ENCODE measurements around the gene TMEM132D.

The TMEM132D gene

DNA sequence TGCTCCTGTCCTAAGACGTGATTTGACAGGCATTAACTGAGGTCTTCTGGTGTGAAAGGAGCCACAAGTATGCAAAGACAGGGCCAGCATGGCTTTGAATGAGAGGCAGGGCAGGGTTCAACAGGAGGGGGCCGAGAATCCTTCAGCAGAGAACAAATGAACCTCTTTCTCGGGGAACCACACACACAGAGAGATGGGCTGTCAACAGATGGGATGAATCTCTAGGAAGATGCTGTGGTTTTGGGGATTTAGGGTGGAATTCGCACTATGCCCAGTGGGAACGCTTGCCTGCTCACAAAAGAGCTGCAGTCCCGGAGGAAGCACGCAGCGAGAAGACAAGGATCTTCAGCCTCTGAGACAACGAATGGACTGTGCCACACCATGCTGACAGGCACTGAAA lies 537.2 kb downstream of the TMEM132D start:
- DNase-seq (ENCODE audit: low spot score): no peak
- TF ChIP-seq, protein P1, sequence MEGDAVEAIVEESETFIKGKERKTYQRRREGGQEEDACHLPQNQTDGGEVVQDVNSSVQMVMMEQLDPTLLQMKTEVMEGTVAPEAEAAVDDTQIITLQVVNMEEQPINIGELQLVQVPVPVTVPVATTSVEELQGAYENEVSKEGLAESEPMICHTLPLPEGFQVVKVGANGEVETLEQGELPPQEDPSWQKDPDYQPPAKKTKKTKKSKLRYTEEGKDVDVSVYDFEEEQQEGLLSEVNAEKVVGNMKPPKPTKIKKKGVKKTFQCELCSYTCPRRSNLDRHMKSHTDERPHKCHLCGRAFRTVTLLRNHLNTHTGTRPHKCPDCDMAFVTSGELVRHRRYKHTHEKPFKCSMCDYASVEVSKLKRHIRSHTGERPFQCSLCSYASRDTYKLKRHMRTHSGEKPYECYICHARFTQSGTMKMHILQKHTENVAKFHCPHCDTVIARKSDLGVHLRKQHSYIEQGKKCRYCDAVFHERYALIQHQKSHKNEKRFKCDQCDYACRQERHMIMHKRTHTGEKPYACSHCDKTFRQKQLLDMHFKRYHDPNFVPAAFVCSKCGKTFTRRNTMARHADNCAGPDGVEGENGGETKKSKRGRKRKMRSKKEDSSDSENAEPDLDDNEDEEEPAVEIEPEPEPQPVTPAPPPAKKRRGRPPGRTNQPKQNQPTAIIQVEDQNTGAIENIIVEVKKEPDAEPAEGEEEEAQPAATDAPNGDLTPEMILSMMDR (IDR thresholded peaks at IDR 0.05; ENCODE audit: extremely low read depth, missing control alignments): no peak

DNA sequence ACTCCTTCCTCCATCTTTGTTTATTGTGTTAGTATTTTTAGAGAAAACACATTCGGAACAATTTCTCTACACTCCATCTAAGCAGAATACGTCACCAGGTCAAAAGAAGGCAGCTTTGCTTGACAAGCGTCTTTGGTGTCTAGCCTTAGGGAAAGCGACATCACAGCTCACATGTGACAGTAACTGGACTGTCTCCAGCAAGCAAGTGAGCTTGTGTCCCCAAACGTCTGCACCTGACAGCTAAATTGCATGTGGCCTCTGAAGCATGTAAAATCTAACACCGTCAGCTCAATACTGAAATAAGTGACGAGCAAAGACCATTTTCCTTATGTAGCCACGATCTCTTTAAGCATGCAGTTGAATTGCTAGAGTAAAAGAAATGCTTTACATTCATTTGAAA lies 540.8 kb downstream of the TMEM132D start:
- TF ChIP-seq, protein P1 (IDR thresholded peaks at IDR 0.05; ENCODE audit: extremely low read depth, missing control alignments): no peak
- DNase-seq (ENCODE audit: low spot score): no peak

DNA sequence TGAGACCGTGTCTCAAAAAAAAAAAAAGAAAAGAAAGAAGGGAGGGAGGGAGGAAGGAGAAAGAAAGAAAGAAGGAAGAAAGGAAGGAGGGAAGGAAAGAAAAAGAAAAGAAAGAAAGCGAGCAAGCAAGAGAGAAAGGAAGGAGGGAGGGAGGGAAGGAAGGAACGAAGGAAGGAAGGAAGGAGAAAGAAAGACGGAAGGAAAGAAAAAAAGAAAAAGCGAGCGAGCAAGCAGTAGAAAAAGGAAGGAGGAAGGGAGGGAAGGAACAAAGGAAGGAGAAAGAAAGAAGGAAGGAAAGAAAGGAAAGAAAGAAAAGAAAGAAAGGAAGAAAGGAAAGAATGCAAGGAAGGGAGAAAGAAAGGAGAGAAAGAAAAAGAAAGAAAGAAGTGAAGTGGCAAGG lies 546.6 kb downstream of the TMEM132D start:
- TF ChIP-seq, protein P1 (IDR thresholded peaks at IDR 0.05; ENCODE audit: extremely low read depth, missing control alignments): no peak
- DNase-seq (ENCODE audit: low spot score): no peak

DNA sequence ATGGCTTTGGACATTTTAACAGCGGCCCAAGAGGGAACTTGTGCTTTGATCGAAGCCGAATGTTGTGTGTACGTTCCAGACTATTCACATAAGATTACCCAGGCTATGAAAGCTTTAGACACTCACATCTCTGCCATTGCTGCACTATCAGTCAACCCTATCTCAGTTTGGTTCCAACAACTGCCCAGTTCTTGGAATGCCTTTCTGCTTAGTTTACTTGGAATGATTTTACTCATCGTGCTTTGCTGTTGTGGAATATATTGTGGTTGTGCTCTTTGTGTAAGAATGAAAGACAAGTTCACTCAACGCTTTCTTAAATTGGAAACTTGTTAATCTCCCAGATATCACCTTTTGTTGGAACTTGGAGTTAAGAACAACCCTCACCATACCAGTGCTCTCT lies 552.3 kb downstream of the TMEM132D start:
- DNase-seq (ENCODE audit: low spot score): no peak
- TF ChIP-seq, protein P1 (IDR thresholded peaks at IDR 0.05; ENCODE audit: extremely low read depth, missing control alignments): no peak

DNA sequence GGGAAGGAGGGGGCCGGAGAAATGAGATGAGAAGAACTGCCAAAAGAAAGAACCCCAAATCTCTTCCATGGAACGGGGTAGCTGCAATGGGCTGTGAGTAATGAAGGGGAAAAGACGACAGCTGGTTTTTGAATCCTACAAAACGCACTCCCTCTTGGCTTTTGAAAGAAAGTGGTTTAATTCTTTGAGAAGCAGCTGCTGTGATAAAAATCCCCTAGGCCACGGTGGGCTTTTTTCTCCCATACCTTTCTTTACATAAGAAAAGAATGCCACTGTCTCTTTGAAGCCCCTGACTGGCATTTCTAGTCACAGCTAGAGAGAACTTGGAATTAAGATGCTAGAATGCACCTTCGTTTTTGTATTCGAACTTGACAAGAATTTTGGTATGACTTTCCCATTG lies 564.5 kb downstream of the TMEM132D start:
- TF ChIP-seq, protein P1 (IDR thresholded peaks at IDR 0.05; ENCODE audit: extremely low read depth, missing control alignments): no peak
- DNase-seq (ENCODE audit: low spot score): no peak

DNA sequence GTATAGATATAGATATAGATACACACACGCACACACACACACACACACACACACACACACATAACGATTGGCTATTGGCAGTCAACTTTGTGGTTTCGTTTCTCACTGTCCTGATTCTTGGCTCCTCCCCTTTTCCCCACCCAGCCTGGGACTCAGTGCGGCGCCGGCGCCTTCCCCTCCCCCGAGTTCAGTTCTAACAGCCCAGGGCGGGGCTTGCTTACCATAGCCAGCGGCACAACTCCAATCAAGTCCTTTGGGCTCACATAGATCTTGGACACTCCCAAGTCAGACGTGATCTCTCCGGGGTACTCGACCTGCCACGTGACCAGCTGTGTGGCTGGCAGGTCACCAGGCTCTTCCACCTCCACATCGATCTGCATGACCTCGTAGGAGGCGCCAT lies 566.4 kb downstream of the TMEM132D start:
- TF ChIP-seq, protein P1 (IDR thresholded peaks at IDR 0.05; ENCODE audit: extremely low read depth, missing control alignments): no peak
- no peak for DNase-seq (ENCODE audit: low spot score)

DNA sequence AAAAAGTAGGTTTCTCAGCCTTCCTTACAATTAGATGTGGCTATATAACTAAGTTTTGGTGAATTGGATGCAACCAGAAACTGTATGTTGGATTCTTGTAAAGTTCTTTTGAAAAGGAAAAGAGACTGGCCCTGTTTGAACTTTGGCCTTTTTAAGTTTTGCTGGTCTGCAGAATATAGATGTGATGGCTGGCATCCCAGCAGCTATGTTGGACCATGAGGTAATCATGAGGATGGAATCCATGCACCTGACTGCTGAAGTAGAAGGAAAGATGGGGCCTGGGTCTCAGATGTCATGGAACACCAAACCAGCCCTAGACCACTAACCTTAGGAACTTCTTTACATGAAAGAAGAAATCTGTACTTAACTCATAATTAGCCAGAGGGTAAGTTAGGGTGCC lies 568.1 kb downstream of the TMEM132D start:
- DNase-seq (ENCODE audit: low spot score): no peak
- TF ChIP-seq, protein P1 (IDR thresholded peaks at IDR 0.05; ENCODE audit: extremely low read depth, missing control alignments): no peak

Measured in GM20000 (cell line).